AG04449 (cell line): ENCODE measurements around the gene PRKCE.

Source experiments
- CTCF ChIA-PET: fragments of 350-600 bp; formaldehyde crosslinking; extraction: SDS; loops from one replicate; lab custom pipeline; 2021; ENCODE audit warnings: antibody characterized with exemption; lab: Yijun Ruan, JAX
- POLR2A ChIA-PET: fragments of 400-600, 350-600 bp; formaldehyde crosslinking; extraction: SDS; loops from one replicate; lab custom pipeline; 2020; ENCODE audit warnings: antibody characterized with exemption, inconsistent platforms; lab: Yijun Ruan, JAX
- DNase-seq: peaks from one replicate; pipeline ENCODE4 v3.0.0-alpha.2; 2010; ENCODE audit warnings: low read depth, low spot score
- H3K4me3 ChIP-seq: 2 replicates; pipeline ENCODE4 v1.5.1; 2011; ENCODE audit warnings: low read depth, mild to moderate bottlenecking, control low read depth, low read length
- CTCF ChIP-seq: IDR thresholded peaks from one replicate; pipeline ENCODE4 v1.5.1; 2011; ENCODE audit warnings: mild to moderate bottlenecking, moderate library complexity, low read length, control low read depth, inconsistent platforms; ENCODE audit not compliant: insufficient read depth; ENCODE audit errors: missing control alignments

The PRKCE gene

GRCh38 chr2:45937990-45938389, 286.5 kb downstream of the PRKCE start:
- TF ChIP-seq CTCF, result no peak
- DNase-seq, result no peak
- no peak overlapping the region for H3K4me3 ChIP-seq
- ChIA-PET POLR2A (no interaction called here), CTCF (interaction anchor here (0.7 to 7.0 kb wide), 10 partner anchors 9 to 353 kb away, joined by 3 to 72 read pairs (median 5); partner anchors contain the start of gene PRKCE)

- TF ChIP-seq CTCF, result no peak
- DNase-seq, result peak; percentile 88
- H3K4me3 ChIP-seq, result no peak overlapping the region
- ChIA-PET CTCF (interaction anchor here (0.6 to 7.0 kb wide), 7 partner anchors 16 to 354 kb away, joined by 3 to 72 read pairs (median 6); partner anchors contain the start of gene PRKCE), POLR2A (no interaction called here)
These were observed 287.4 kb downstream of the PRKCE start for GRCh38 chr2:45938649-45939511.

- ChIA-PET POLR2A (no interaction called here), CTCF (interaction anchor here (1.1 kb wide), 1 partner anchor 292 kb away, joined by 3 read pairs; no protein-coding TSS in a partner anchor)
- no peak overlapping the region for H3K4me3 ChIP-seq
- DNase-seq, result no peak
- no peak for TF ChIP-seq CTCF
These were observed 290.2 kb downstream of the PRKCE start for GRCh38 chr2:45941531-45942236.

- CTCF ChIA-PET, result interaction anchor here (0.8 to 1.3 kb wide), 4 partner anchors 15 to 518 kb away, joined by 3 read pairs; no protein-coding TSS in a partner anchor
- no peak for DNase-seq
- TF ChIP-seq CTCF, result no peak
- H3K4me3 ChIP-seq, result no peak overlapping the region
- POLR2A ChIA-PET, result no interaction called here
These were observed 290.8 kb downstream of the PRKCE start for GRCh38 chr2:45942237-45942738.

- CTCF ChIA-PET, result interaction anchor here (0.8 to 2.0 kb wide), 6 partner anchors 14 to 517 kb away, joined by 3 to 5 read pairs (median 3); no protein-coding TSS in a partner anchor
- POLR2A ChIA-PET, result no interaction called here
- no peak overlapping the region for H3K4me3 ChIP-seq
- TF ChIP-seq CTCF, result no peak
- DNase-seq, result no peak
These were observed 292.0 kb downstream of the PRKCE start for GRCh38 chr2:45943219-45944044.
